Upper lobe of right lung (tissue), 1 donor: ENCODE results near the gene STAG1. TPM values are rescaled to one million over a fixed set of nuclear protein-coding genes. Genes with fewer than 3 reads are reported as not detected.

Experiments
- ATAC-seq: fragments of 200-7000 bp; cut with Tn5 transposase; one replicate; pipeline ENCODE4 v1.9.1; 2020; ENCODE audit warnings: mild to moderate bottlenecking, moderate library complexity
- DNase-seq: peaks from one replicate; pipeline ENCODE4 v3.0.0-alpha.2; 2020
- H3K27ac ChIP-seq: fragments of 200-600 bp; one replicate; pipeline ENCODE4 v1.8.0; 2022
- H3K27me3 ChIP-seq: fragments of 200-600 bp; one replicate; pipeline ENCODE4 v1.8.0; 2022; ENCODE audit warnings: mild to moderate bottlenecking
- H3K36me3 ChIP-seq: fragments of 200-600 bp; one replicate; pipeline ENCODE4 v1.8.0; 2022
- H3K4me1 ChIP-seq: fragments of 200-600 bp; one replicate; pipeline ENCODE4 v1.8.0; 2022
- H3K4me3 ChIP-seq: fragments of 200-600 bp; one replicate; pipeline ENCODE4 v1.8.0; 2022; ENCODE audit warnings: mild to moderate bottlenecking
- H3K9me3 ChIP-seq: fragments of 200-600 bp; one replicate; pipeline ENCODE4 v1.8.0; 2022
- CTCF ChIP-seq: fragments of 200-600 bp; IDR thresholded peaks from one replicate; pipeline ENCODE4 v1.8.0; 2022; ENCODE audit warnings: antibody characterized with exemption
- intact Hi-C: fragments of 100-400 bp; cut with DNase I; formaldehyde crosslinking; loops from one replicate; pipeline ENCODE4 v1.11.0; 2022
- total RNA-seq: library from RNA; stranded (reverse); fragmentation: NEBNext Ultra II Directional; extraction: Animal tissue kit (Norgen Biotek cat#: 25700); gene quantifications from one replicate; pipeline ENCODE4 v1.2.1, GENCODE V29; 2021
- donor health status: DM: no; HTN: yes; CAD: no; lungs with severe emphysema.

Gene STAG1
- total RNA-seq, 1 donor from 2014 or later: 40.8 TPM

GRCh38 chr3:136396916-136397315 is 355.3 kb downstream of the STAG1 start:
- H3K4me1 ChIP-seq: no peaks in the 10 kb centered on the region
- H3K36me3 ChIP-seq: peaks cover 15% of the 10 kb centered on the region
- no peak overlapping the region for H3K4me3 ChIP-seq
- ATAC-seq (no peak), DNase-seq (no peak)
- intact Hi-C loops: no loop called here
- H3K27ac ChIP-seq: no peak overlapping the region
- no peaks in the 10 kb centered on the region for H3K27me3 ChIP-seq
- no peak for TF ChIP-seq CTCF
- H3K9me3 ChIP-seq: no peaks in the 10 kb centered on the region

GRCh38 chr3:136390574-136390973 is 361.6 kb downstream of the STAG1 start:
- ATAC-seq: no peak
- Histone ChIP-seq H3K4me3 (no peak overlapping the region), H3K9me3 (no peaks in the 10 kb centered on the region), H3K27me3 (no peaks in the 10 kb centered on the region), H3K27ac (no peak overlapping the region), H3K4me1 (no peaks in the 10 kb centered on the region), H3K36me3 (no peaks in the 10 kb centered on the region)
- no peak for DNase-seq
- intact Hi-C loops: no loop called here
- no peak for TF ChIP-seq CTCF

- no peak for TF ChIP-seq CTCF
- no peaks in the 10 kb centered on the region for H3K36me3 ChIP-seq
- no peak overlapping the region for H3K27ac ChIP-seq
- H3K4me3 ChIP-seq: no peak overlapping the region
- DNase-seq (no peak), ATAC-seq (no peak)
- H3K9me3 ChIP-seq: no peaks in the 10 kb centered on the region
- H3K4me1 ChIP-seq: no peaks in the 10 kb centered on the region
- intact Hi-C loops: no loop called here
- H3K27me3 ChIP-seq: no peaks in the 10 kb centered on the region
Measured at GRCh38 chr3:136387031-136387430, 365.1 kb downstream of the STAG1 start.

- Histone ChIP-seq H3K4me1 (no peaks in the 10 kb centered on the region), H3K4me3 (no peak overlapping the region), H3K27me3 (no peaks in the 10 kb centered on the region), H3K9me3 (no peaks in the 10 kb centered on the region), H3K36me3 (no peaks in the 10 kb centered on the region), H3K27ac (no peak overlapping the region)
- DNase-seq: no peak
- no peak for TF ChIP-seq CTCF
- no peak for ATAC-seq
- intact Hi-C loops: no loop called here
Measured at GRCh38 chr3:136385457-136385856, 366.7 kb downstream of the STAG1 start.

- no peaks in the 10 kb centered on the region for H3K9me3 ChIP-seq
- ATAC-seq (no peak), DNase-seq (no peak)
- TF ChIP-seq CTCF: no peak
- no peaks in the 10 kb centered on the region for H3K4me1 ChIP-seq
- H3K27me3 ChIP-seq: no peaks in the 10 kb centered on the region
- intact Hi-C loops: no loop called here
- H3K36me3 ChIP-seq: peaks cover 8% of the 10 kb centered on the region
- no peak overlapping the region for H3K27ac ChIP-seq
- no peak overlapping the region for H3K4me3 ChIP-seq
Measured at GRCh38 chr3:136381051-136381450, 371.1 kb downstream of the STAG1 start.

- H3K4me3 ChIP-seq: no peak overlapping the region
- intact Hi-C loops: no loop called here
- no peak for TF ChIP-seq CTCF
- peaks cover 8% of the 10 kb centered on the region for H3K36me3 ChIP-seq
- no peaks in the 10 kb centered on the region for H3K9me3 ChIP-seq
- no peak for DNase-seq
- H3K27ac ChIP-seq: no peak overlapping the region
- H3K4me1 ChIP-seq: no peaks in the 10 kb centered on the region
- ATAC-seq: no peak
- H3K27me3 ChIP-seq: no peaks in the 10 kb centered on the region
Measured at GRCh38 chr3:136380530-136380929, 371.6 kb downstream of the STAG1 start.
